HL-60 (cell line): ENCODE results near the gene ACTG1.

Source experiments
- GABPA ChIP-seq: IDR thresholded peaks from 2 replicates; pipeline ENCODE4 v1.6.1; 2012; ENCODE audit warnings: low read depth
- POLR2AphosphoS5 ChIP-seq: IDR thresholded peaks from 2 replicates; pipeline ENCODE4 v1.6.1; 2012; ENCODE audit warnings: low read depth
- SPI1 ChIP-seq: IDR thresholded peaks from 2 replicates; pipeline ENCODE4 v1.6.1; 2012; ENCODE audit warnings: low read depth, mild to moderate bottlenecking, borderline replicate concordance
- TF ChIP-seq, protein P1 (sequence below): IDR thresholded peaks from one replicate; pipeline ENCODE4 v1.5.1; 2011; ENCODE audit warnings: low read length, control low read depth, inconsistent platforms; ENCODE audit not compliant: insufficient read depth
- TF ChIP-seq, protein P2 (sequence below): IDR thresholded peaks from 2 replicates; pipeline ENCODE4 v1.6.1; 2012; ENCODE audit warnings: low read depth; ENCODE audit not compliant: insufficient replicate concordance

DNA sequence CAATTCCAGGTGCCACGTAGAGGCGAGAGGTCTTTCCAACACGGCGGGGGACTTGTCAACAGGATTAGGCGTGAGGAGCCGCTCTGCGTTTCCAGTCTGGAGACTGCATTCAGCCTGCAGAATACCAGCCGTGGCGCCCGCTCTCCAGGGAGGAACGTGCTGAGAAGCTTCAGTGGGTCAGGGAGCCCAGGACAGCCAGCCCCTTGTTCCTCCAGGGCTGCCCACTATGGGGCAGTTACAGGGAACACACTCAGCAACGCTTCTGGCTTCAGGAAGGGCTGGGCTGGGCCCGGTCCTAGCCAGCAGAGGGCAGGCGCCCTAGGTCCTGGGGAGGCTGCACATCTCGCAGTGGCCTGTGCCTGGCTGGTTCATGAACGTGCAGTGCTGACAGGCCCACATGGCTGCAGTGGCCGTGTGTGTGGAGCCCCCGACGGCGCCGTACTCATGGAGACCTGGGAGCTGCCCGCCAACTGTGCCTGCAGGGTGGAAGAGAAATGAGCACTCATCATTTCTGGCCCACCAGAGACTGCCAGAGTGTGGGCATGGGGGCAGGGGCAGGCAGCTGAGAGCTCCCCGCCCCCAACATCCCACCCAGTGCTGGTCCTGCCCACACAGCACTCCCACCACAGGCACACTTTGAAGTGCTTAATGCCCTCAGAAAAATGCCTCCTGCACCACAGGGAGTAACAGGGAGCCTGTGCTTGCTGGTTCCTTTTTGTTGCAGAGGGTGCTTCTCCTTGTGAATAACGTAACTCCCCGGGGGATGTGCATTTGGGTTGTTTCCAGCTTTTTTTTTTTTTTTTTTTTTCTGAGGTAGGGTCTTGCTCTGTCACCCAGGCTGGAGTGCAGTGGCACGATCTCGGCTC lies 46.6 kb upstream of the ACTG1 start:
- TF ChIP-seq, protein P1, sequence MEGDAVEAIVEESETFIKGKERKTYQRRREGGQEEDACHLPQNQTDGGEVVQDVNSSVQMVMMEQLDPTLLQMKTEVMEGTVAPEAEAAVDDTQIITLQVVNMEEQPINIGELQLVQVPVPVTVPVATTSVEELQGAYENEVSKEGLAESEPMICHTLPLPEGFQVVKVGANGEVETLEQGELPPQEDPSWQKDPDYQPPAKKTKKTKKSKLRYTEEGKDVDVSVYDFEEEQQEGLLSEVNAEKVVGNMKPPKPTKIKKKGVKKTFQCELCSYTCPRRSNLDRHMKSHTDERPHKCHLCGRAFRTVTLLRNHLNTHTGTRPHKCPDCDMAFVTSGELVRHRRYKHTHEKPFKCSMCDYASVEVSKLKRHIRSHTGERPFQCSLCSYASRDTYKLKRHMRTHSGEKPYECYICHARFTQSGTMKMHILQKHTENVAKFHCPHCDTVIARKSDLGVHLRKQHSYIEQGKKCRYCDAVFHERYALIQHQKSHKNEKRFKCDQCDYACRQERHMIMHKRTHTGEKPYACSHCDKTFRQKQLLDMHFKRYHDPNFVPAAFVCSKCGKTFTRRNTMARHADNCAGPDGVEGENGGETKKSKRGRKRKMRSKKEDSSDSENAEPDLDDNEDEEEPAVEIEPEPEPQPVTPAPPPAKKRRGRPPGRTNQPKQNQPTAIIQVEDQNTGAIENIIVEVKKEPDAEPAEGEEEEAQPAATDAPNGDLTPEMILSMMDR: peak; percentile 75
- TF ChIP-seq GABPA (no peak), POLR2AphosphoS5 (peak; percentile 53; the same call in 1 of the 2 replicates), SPI1 (no peak)
- TF ChIP-seq, protein P2, sequence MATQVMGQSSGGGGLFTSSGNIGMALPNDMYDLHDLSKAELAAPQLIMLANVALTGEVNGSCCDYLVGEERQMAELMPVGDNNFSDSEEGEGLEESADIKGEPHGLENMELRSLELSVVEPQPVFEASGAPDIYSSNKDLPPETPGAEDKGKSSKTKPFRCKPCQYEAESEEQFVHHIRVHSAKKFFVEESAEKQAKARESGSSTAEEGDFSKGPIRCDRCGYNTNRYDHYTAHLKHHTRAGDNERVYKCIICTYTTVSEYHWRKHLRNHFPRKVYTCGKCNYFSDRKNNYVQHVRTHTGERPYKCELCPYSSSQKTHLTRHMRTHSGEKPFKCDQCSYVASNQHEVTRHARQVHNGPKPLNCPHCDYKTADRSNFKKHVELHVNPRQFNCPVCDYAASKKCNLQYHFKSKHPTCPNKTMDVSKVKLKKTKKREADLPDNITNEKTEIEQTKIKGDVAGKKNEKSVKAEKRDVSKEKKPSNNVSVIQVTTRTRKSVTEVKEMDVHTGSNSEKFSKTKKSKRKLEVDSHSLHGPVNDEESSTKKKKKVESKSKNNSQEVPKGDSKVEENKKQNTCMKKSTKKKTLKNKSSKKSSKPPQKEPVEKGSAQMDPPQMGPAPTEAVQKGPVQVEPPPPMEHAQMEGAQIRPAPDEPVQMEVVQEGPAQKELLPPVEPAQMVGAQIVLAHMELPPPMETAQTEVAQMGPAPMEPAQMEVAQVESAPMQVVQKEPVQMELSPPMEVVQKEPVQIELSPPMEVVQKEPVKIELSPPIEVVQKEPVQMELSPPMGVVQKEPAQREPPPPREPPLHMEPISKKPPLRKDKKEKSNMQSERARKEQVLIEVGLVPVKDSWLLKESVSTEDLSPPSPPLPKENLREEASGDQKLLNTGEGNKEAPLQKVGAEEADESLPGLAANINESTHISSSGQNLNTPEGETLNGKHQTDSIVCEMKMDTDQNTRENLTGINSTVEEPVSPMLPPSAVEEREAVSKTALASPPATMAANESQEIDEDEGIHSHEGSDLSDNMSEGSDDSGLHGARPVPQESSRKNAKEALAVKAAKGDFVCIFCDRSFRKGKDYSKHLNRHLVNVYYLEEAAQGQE: no peak
